ENCODE data around the gene IGF2R.

IGF2R gene

DNA sequence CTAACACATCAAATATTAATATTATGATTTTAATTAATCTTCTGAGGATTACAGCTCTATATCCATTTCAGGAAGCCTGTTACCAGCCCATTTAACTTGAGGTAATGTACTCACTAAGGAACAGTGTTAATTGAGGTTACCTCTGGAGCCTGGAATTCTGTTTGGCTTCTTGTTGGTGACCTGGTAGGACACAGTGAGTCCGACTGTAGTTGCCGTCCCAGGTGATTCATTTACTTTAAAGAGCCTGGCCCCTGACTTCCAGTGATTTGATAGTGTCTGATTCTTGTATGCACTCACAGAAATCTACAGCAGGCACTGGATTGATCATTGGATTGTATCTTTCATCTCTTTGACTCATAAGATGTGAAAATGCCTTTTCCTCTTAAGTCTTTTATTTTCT, 34.0 kb downstream of the IGF2R start:
- no peak for DNase-seq (ENCODE audit: low read depth)
- no peak overlapping the region for H3K4me3 ChIP-seq (ENCODE audit: low read depth, low read length)
- TF ChIP-seq, protein P1, sequence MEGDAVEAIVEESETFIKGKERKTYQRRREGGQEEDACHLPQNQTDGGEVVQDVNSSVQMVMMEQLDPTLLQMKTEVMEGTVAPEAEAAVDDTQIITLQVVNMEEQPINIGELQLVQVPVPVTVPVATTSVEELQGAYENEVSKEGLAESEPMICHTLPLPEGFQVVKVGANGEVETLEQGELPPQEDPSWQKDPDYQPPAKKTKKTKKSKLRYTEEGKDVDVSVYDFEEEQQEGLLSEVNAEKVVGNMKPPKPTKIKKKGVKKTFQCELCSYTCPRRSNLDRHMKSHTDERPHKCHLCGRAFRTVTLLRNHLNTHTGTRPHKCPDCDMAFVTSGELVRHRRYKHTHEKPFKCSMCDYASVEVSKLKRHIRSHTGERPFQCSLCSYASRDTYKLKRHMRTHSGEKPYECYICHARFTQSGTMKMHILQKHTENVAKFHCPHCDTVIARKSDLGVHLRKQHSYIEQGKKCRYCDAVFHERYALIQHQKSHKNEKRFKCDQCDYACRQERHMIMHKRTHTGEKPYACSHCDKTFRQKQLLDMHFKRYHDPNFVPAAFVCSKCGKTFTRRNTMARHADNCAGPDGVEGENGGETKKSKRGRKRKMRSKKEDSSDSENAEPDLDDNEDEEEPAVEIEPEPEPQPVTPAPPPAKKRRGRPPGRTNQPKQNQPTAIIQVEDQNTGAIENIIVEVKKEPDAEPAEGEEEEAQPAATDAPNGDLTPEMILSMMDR (IDR thresholded peaks at IDR 0.05; ENCODE audit: low read depth, low read length, missing control alignments), result no peak

DNA sequence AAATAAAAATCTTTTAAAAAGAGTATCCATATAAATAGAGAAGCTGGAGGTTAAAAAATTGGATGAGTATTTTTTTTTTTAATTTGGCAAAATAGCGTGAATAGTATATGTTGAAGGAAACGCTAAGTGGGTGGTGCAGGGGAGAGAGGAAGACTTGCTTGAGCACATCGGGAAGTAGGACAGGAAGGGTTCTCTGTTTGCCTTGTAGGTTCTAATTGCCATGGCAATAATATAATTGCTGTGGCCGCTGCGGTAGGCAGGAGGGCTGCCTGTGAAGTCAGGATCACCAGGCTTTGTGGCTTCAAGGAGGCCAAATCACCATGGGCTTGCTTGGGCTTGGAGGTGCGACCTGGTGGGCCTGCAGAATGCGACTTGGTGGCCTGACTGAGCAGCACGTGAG, 35.1 kb downstream of the IGF2R start:
- no peak overlapping the region for H3K4me3 ChIP-seq (ENCODE audit: low read depth, low read length)
- no peak for DNase-seq (ENCODE audit: low read depth)
- TF ChIP-seq, protein P1 (IDR thresholded peaks at IDR 0.05; ENCODE audit: low read depth, low read length, missing control alignments), result no peak

DNA sequence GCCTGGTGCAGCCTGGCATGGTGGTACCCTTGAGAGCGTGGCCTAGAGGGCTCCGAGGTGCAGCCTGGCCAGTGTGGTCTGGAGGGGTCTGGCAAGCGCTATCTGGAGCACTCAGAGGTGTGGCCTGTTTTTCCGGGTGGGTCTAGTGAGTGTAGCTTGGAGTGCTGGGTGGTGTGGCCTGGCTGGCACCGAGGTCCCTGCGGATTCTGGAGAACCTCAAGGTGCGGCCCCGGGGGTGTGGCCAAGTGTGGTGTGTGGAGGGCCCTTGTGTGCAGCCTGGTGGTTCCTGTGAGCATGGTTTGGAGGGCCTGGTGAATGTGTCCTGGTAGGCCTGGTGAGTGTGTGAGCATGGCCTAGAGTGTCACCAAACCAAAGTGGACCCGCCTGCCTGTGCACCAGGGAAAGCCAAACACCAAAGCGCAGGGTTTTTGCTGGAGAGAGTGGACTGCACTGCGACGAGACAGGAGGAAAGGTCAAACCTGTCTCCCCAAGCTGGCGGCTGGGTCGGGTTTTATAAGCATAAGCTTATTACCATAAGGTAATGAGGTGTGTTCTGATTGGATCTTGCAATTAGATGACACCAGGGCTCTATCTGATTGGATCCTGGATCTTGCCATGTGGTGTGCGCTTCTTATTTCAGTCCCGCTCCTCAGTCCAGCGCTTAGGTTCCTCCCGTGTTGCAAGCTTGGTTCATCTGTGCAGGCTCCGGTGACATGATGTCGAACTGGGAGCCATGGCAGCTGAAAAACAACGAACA, 35.7 kb downstream of the IGF2R start:
- DNase-seq (ENCODE audit: low read depth), result no peak
- TF ChIP-seq, protein P1 (IDR thresholded peaks at IDR 0.05; ENCODE audit: low read depth, low read length, missing control alignments), result no peak
- H3K4me3 ChIP-seq (ENCODE audit: low read depth, low read length), result no peak overlapping the region

DNA sequence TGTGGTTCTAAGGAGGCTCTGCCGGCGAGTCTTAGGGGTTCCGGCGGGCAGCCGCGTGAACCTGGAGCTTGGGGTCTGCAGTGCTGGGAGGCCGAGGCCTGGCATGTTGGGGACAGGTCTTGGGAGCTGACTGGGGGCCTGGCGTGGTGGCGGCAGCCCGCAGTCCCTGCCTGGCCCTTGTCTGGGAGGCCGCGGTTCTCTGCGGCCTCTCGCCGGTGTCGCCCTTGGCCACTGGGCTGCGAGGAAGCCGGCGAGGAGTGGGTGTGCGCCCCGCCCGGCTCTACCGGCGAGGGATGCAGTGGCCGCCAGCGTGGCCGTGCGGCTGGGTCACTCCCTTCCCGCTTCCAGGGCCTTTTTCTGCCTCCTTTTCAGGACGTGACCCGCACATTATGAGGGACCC, 36.3 kb downstream of the IGF2R start:
- TF ChIP-seq, protein P1 (IDR thresholded peaks at IDR 0.05; ENCODE audit: low read depth, low read length, missing control alignments), result no peak
- DNase-seq (ENCODE audit: low read depth), result no peak
- no peak overlapping the region for H3K4me3 ChIP-seq (ENCODE audit: low read depth, low read length)

DNA sequence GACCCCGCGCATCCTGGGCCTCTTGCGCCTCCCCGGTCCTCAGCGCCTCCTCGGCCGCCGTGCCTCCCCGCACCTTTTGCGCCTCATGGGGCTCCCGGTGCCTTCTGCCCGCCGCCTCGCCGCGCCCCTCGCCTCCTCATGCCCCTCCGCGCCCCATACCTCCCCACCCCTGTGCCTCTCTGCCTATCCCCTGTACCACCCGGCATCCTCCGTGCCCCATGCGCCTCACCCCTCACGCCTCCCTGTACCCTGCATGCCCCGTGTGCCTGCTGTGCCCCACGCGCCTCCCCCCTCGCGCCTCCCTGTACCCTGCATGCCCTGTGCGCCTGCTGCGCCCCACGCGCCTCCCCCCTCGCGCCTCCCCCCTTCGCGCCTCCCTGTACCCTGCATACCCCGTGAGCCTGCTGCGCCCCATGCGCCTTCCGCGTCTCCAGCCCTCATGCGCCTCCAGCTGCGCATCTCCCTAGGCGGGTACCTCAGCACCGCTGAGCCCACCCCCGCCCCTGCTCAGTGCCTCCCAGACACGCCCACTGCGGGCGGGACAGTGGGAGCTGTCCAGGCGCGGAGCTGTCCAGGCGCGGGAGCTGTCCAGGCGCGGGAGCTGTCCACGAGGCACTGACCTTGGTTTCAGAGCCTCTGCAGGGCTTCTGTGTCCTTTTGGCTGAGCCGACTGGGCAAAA, 37.1 kb downstream of the IGF2R start:
- TF ChIP-seq, protein P1 (IDR thresholded peaks at IDR 0.05; ENCODE audit: low read depth, low read length, missing control alignments), result no peak
- no peak overlapping the region for H3K4me3 ChIP-seq (ENCODE audit: low read depth, low read length)
- no peak for DNase-seq (ENCODE audit: low read depth)

DNA sequence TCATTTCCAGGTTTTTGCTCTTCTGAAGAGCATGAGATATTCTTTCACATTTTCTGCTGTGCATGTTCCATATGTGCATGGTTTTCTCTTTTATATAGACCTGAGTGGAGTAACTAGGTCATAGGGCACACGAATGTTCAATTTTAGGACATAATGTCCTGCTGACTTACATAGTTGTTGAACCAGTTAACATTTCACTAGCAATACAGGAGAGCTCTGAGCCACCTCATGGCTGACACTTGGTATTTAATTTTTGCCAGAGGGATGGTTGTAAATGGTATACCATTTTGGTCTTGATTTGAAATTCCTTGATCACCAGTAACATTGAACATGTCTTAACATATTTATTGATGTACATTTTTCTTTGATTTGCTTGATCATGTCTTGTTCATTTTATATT, 38.3 kb downstream of the IGF2R start:
- H3K4me3 ChIP-seq (ENCODE audit: low read depth, low read length), result no peak overlapping the region
- no peak for DNase-seq (ENCODE audit: low read depth)
- TF ChIP-seq, protein P1 (IDR thresholded peaks at IDR 0.05; ENCODE audit: low read depth, low read length, missing control alignments), result no peak

All from GM12864 (cell line).